Endothelial cell of hepatic sinusoid (primary cell): Measurements from ENCODE around the gene RNASE1.
"Not testable (repeated sequence)": the region's sequence is repeated elsewhere in the genome, so short reads cannot be mapped to it uniquely, and the experiment has no call there.

ENCODE experiments used
- in situ Hi-C: cut with HindIII; loops from 2 replicates; pipeline ENCODE4 v1.10.0; 2017; ENCODE audit warnings: low sequenced_read_pairs

RNASE1 gene

DNA sequence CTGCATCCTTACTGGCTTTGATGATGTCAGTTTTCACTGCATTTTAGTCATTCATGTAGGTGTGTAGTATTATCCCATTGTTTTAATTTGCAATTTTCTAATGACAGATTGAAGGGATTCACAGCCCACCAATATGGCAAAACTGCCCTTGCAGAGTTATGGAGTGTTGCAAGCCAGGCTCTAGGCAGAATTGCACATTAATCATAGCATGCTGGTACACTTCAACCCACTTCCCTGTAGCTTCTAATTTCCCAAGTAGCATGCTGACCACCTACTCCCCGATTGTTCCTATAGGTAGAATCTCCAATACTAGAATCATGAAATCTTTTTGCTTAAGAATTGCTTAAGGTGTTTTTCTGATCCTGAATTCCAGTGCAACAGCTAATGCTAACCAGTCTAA is 26.7 kb downstream of the RNASE1 start:
- in situ Hi-C loops, result no loop called here

GRCh38 chr14:20775043-20775442 is 27.6 kb downstream of the RNASE1 start:
- in situ Hi-C loops, result no loop called here

GRCh38 chr14:20774258-20774824 is 28.3 kb downstream of the RNASE1 start:
- in situ Hi-C loops, result no loop called here

GRCh38 chr14:20772650-20773049 is 30.0 kb downstream of the RNASE1 start:
- in situ Hi-C loops, result no loop called here

DNA sequence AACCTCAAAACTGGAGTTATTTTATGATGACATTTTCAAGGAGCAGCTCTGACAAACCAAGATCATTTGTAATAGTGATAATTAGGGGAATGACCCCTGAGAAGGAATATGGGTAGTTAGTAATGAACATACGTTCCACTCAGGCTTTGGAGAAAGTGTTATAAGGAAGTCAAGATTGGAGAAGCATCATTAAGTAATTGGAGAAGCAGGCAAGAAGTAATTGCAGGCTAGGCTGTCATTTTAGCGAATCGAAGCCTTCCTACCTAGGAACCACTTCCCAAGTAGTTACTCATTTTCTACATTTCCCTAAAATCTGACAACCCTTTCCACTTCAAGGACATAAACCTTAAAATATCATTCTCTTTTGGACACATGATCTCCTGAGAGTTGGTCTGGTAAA is 33.2 kb downstream of the RNASE1 start:
- in situ Hi-C loops, result no loop called here

DNA sequence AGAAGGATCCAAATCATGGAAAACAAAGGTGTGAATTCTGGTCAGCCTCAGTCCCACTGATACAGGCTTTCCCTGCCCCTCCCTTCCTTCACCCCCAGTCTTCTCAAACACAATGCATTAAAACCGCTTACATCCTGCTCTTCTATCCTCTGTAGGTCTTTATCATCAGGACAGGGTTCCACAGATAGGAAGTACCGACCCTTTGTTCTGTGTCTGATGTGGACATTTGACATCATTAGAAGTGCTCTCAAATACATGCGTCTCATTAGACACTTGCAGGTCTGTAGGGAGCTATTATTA is 34.1 kb downstream of the RNASE1 start:
- in situ Hi-C loops, result no loop called here

DNA sequence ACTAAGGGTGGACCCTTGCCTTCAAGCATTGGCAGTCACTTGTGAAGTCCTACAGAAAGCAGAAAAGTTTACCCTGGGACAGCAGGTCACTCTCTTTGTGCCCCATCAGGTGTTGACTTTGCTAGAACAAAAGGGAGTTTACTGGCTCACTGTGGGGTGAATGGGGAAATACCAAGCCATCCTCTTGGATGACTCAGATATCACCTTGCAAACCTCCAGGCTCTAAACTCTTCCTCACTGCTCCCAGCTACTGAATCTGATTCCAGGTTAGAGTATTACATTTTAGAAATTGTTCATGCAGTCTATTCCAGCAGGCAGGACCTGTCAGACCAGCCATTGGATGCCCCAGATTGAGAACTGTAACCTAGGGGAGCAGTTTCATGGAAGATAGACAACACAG is 41.7 kb downstream of the RNASE1 start:
- in situ Hi-C loops, result loop anchor here (5.0 kb wide), 1 partner anchor 61 kb away; no protein-coding TSS in a partner anchor

GRCh38 chr14:20759465-20759864 is 43.2 kb downstream of the RNASE1 start:
- in situ Hi-C loops, result not testable (repeated sequence)

- in situ Hi-C loops, result no loop called here
These were observed 44.7 kb downstream of the RNASE1 start for GRCh38 chr14:20757965-20758364.

GRCh38 chr14:20755037-20755436 is 47.6 kb downstream of the RNASE1 start:
- in situ Hi-C loops, result no loop called here

- in situ Hi-C loops, result no loop called here
These were observed 48.3 kb downstream of the RNASE1 start for GRCh38 chr14:20754308-20754707.

DNA sequence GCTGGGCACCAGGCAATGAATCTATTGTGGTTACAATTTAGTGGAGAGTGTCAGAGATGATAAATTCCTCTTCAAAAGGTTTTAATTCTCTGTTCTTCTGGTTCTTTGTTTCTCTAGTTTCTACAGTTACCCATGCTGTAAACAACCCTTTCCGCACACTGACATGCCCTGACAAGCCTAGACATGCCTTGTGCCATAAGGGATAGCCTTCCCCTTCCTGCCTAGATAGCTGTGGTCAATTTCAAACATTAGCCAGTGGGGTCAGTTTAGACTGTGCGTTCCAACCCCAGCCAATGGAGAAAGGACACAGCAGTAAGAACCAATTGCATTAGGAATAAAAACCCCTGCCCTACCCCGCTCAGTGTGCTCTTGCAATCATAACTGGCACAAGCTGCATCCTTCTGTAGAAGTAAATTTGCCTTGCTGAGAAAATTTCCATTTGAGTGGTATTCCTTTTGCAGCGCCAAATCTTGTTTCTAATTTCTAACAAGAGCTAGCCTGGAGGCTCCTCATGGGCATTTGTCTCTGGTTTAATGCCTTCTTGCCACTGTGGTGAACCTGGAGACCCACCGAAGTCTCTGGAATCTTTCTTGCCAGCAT is 50.6 kb downstream of the RNASE1 start:
- in situ Hi-C loops, result no loop called here
